H1 (cell line): ENCODE data around the gene KRT4. TPM values are rescaled to one million over a fixed set of nuclear protein-coding genes. Genes with fewer than 3 reads are reported as not detected.

Experiments used
- CTCF ChIA-PET: fragments of 300-600 bp; sonication (Branson Sonifier 250); formaldehyde crosslinking; loops from one replicate; lab custom pipeline; 2021; ENCODE audit not compliant: partially characterized antibody; lab: Charles Lee
- POLR2A ChIA-PET: fragments of 300-600 bp; sonication (Branson Sonifier 250); formaldehyde crosslinking; loops from one replicate; lab custom pipeline; 2021; ENCODE audit warnings: inconsistent platforms; ENCODE audit not compliant: partially characterized antibody; lab: Charles Lee
- DNase-seq, 2 experiments: peaks; one replicate each; pipeline versions ENCODE4 v3.0.0 to v3.0.0-alpha.2; 2010 to 2022; ENCODE audit warnings: low spot score in 2 of 2, low read depth in 1 of 2, mixed read lengths in 1 of 2
- FAIRE-seq: peaks from 2 replicates; lab custom pipeline; 2011; peaks lifted over from hg19 to GRCh38; lab: Jason Lieb, UNC
- H2AFZ ChIP-seq: 2 replicates; pipeline ENCODE4 v1.8.1; 2012; ENCODE audit warnings: low read length, inconsistent platforms
- H2AK5ac ChIP-seq: 2 replicates; pipeline ENCODE4 v1.6.1; 2013; ENCODE audit warnings: low read depth, low read length
- H2BK120ac ChIP-seq: replicated peaks from 2 replicates; pipeline ENCODE3; 2013; ENCODE audit warnings: low read depth, low read length, inconsistent platforms
- H2BK12ac ChIP-seq: 2 replicates; pipeline ENCODE4 v1.6.1; 2013; ENCODE audit warnings: low read depth, low read length
- H2BK15ac ChIP-seq: 2 replicates; pipeline ENCODE4 v1.6.1; 2013; ENCODE audit warnings: low read length
- H2BK20ac ChIP-seq: 2 replicates; pipeline ENCODE4 v1.6.1; 2013; ENCODE audit warnings: low read length
- H2BK5ac ChIP-seq: 2 replicates; pipeline ENCODE4 v1.6.1; 2013; ENCODE audit warnings: low read depth, low read length
- H3K14ac ChIP-seq: 2 replicates; pipeline ENCODE4 v1.6.1; 2013; ENCODE audit warnings: inconsistent platforms; ENCODE audit not compliant: insufficient read length
- H3K18ac ChIP-seq: 2 replicates; pipeline ENCODE4 v1.6.1; 2013; ENCODE audit warnings: low read length; ENCODE audit errors: extremely low read depth
- H3K23ac ChIP-seq: 2 replicates; pipeline ENCODE4 v1.6.1; 2013; ENCODE audit warnings: inconsistent platforms; ENCODE audit not compliant: insufficient read length
- H3K23me2 ChIP-seq: 2 replicates; pipeline ENCODE4 v1.6.1; 2013; ENCODE audit warnings: low read depth, low read length
- H3K27ac ChIP-seq: 2 replicates; pipeline ENCODE4 v1.6.1; 2011; ENCODE audit warnings: low read depth, low read length, inconsistent platforms
- H3K27me3 ChIP-seq, 4 experiments: replicated peaks in 1 of 4; 1 replicate in 1 of 4; 2 replicates in 3 of 4; pipeline versions ENCODE4 v1.6.1 to v1.8.1; 2011 to 2013; ENCODE audit warnings: low read length in 3 of 4, mild to moderate bottlenecking in 3 of 4, inconsistent platforms in 2 of 4, mixed read lengths in 2 of 4, moderate library complexity in 1 of 4; ENCODE audit not compliant: control insufficient read depth in 3 of 4, insufficient read depth in 3 of 4; ENCODE audit errors: extremely low read depth in 1 of 4
- H3K36me3 ChIP-seq, 4 experiments: 2 replicates each; pipeline versions ENCODE4 v1.6.1 to v1.8.1; 2011 to 2013; ENCODE audit warnings: mild to moderate bottlenecking in 4 of 4, low read length in 3 of 4, moderate library complexity in 2 of 4, control low read depth in 1 of 4, inconsistent platforms in 1 of 4; ENCODE audit not compliant: insufficient read depth in 4 of 4, control insufficient read depth in 2 of 4
- H3K4ac ChIP-seq: replicated peaks from 2 replicates; pipeline ENCODE3; 2013; ENCODE audit warnings: low read length, low read depth, mixed read lengths, inconsistent platforms; ENCODE audit not compliant: insufficient read length
- H3K4me1 ChIP-seq, 4 experiments: replicated peaks in 1 of 4; 1 replicate in 1 of 4; 2 replicates in 3 of 4; pipeline versions ENCODE4 v1.6.1 to v1.8.1; 2011 to 2013; ENCODE audit warnings: low read length in 3 of 4, inconsistent platforms in 2 of 4, mixed read lengths in 1 of 4; ENCODE audit not compliant: insufficient read depth in 4 of 4, control insufficient read depth in 3 of 4
- H3K4me2 ChIP-seq, 2 experiments: 2 replicates each; pipeline versions ENCODE4 v1.6.1 to v1.8.1; 2011 to 2013; ENCODE audit warnings: low read depth in 2 of 2, low read length in 2 of 2, control low read depth in 1 of 2, inconsistent platforms in 1 of 2, mild to moderate bottlenecking in 1 of 2; ENCODE audit not compliant: insufficient read depth in 1 of 2
- H3K4me3 ChIP-seq, 4 experiments: fragments of 200-600, 300-600 bp in 1 of 4; sonication (generic), shearing (Covaris generic), sonication (Bioruptor Twin) in 1 of 4; 2 replicates each; pipeline versions ENCODE4 v1.5.1 to v1.8.1; 2011 to 2016; ENCODE audit warnings: low read length in 4 of 4, low read depth in 3 of 4, control low read depth in 2 of 4, inconsistent platforms in 2 of 4, mild to moderate bottlenecking in 2 of 4, mixed read lengths in 1 of 4, moderate library complexity in 1 of 4; ENCODE audit not compliant: insufficient read depth in 2 of 4; ENCODE audit errors: extremely low read depth in 1 of 4
- H3K56ac ChIP-seq: replicated peaks from 2 replicates; pipeline ENCODE3; 2013; ENCODE audit warnings: low read depth, mild to moderate bottlenecking, mixed read lengths, low read length, inconsistent platforms; ENCODE audit not compliant: insufficient read length
- H3K79me1 ChIP-seq: 2 replicates; pipeline ENCODE4 v1.6.1; 2013; ENCODE audit warnings: low read depth, low read length, control low read depth
- H3K79me2 ChIP-seq, 2 experiments: 2 replicates each; pipeline versions ENCODE4 v1.6.1 to v1.8.1; 2012 to 2013; ENCODE audit warnings: low read length in 2 of 2, mild to moderate bottlenecking in 2 of 2, inconsistent platforms in 1 of 2; ENCODE audit not compliant: insufficient read depth in 2 of 2, control insufficient read depth in 1 of 2
- H3K9ac ChIP-seq, 4 experiments: replicated peaks in 1 of 4; 1 replicate in 1 of 4; 2 replicates in 3 of 4; pipeline versions ENCODE4 v1.6.1 to v1.8.1; 2011 to 2013; ENCODE audit warnings: low read depth in 3 of 4, low read length in 3 of 4, control low read depth in 2 of 4, mild to moderate bottlenecking in 2 of 4, moderate library complexity in 2 of 4, inconsistent platforms in 1 of 4; ENCODE audit errors: extremely low read depth in 1 of 4
- H3K9me3 ChIP-seq, 2 experiments: 2 replicates each; pipeline versions ENCODE4 v1.6.1 to v1.8.1; 2012 to 2013; ENCODE audit warnings: mild to moderate bottlenecking in 2 of 2, moderate library complexity in 2 of 2, control low read depth in 1 of 2, inconsistent platforms in 1 of 2, low read depth in 1 of 2, low read length in 1 of 2, mixed read lengths in 1 of 2; ENCODE audit not compliant: insufficient read depth in 2 of 2
- H4K20me1 ChIP-seq, 2 experiments: replicated peaks in 1 of 2; 2 replicates each; pipeline versions ENCODE3 to v1.8.1; 2011 to 2013; ENCODE audit warnings: inconsistent platforms in 2 of 2, low read length in 2 of 2, mild to moderate bottlenecking in 1 of 2; ENCODE audit not compliant: insufficient read depth in 2 of 2, control insufficient read depth in 1 of 2
- H4K5ac ChIP-seq: 2 replicates; pipeline ENCODE4 v1.6.1; 2013; ENCODE audit warnings: low read length, low read depth, mixed read lengths, inconsistent platforms; ENCODE audit not compliant: insufficient read length
- H4K8ac ChIP-seq: 2 replicates; pipeline ENCODE4 v1.8.0; 2013; ENCODE audit warnings: mild to moderate bottlenecking, moderate library complexity, low read length, inconsistent platforms; ENCODE audit not compliant: insufficient read depth; ENCODE audit errors: extremely low read depth
- H4K91ac ChIP-seq: replicated peaks from 2 replicates; pipeline ENCODE3; 2013; ENCODE audit warnings: low read length, mixed read lengths, inconsistent platforms; ENCODE audit not compliant: insufficient read length
- FOSL1 ChIP-seq: IDR thresholded peaks from 2 replicates; pipeline ENCODE4 v1.6.1; 2011; ENCODE audit warnings: mild to moderate bottlenecking, low read depth, low read length, moderate library complexity; ENCODE audit not compliant: insufficient read depth
- GABPA ChIP-seq: IDR thresholded peaks from 2 replicates; pipeline ENCODE4 v1.6.1; 2011; ENCODE audit warnings: mild to moderate bottlenecking, low read length, moderate library complexity, borderline replicate concordance; ENCODE audit not compliant: insufficient read depth
- KDM4A ChIP-seq: IDR thresholded peaks from one replicate; pipeline ENCODE4 v1.7.1; 2012; ENCODE audit warnings: low read depth, mild to moderate bottlenecking, moderate library complexity, low read length, inconsistent platforms; ENCODE audit not compliant: severe bottlenecking
- KDM5A ChIP-seq: fragments of 200-600 bp; IDR thresholded peaks from 2 replicates; pipeline ENCODE4 v1.7.1; 2012; ENCODE audit warnings: mild to moderate bottlenecking, low read length, inconsistent platforms, mixed read lengths
- POLR2A ChIP-seq, 2 experiments: IDR thresholded peaks; 1 replicate in 1 of 2; 2 replicates in 1 of 2; pipeline ENCODE4 v1.6.1; 2011; ENCODE audit warnings: low read depth in 2 of 2, low read length in 2 of 2, mild to moderate bottlenecking in 2 of 2; ENCODE audit errors: control extremely low read depth in 1 of 2
- RXRA ChIP-seq: IDR thresholded peaks from 2 replicates; pipeline ENCODE4 v1.6.1; 2011; ENCODE audit warnings: low read depth, mild to moderate bottlenecking, low read length, moderate library complexity; ENCODE audit not compliant: insufficient read depth
- SIRT6 ChIP-seq: IDR thresholded peaks from one replicate; pipeline ENCODE4 v1.7.1; 2012; ENCODE audit warnings: low read length, inconsistent platforms
- TBP ChIP-seq: IDR thresholded peaks from 2 replicates; pipeline ENCODE4 v1.6.1; 2011; ENCODE audit warnings: low read depth, low read length, improper control_type of control experiment
- TCF12 ChIP-seq: IDR thresholded peaks from 2 replicates; pipeline ENCODE4 v1.6.1; 2011; ENCODE audit warnings: low read depth, mild to moderate bottlenecking, low read length
- WGBS, 2 experiments: shearing (Covaris generic) in 1 of 2; methylation state at CpG; one replicate each; pipeline versions ENCODE4 v1.1.6 to v1.1.7; 2013 to 2015; ENCODE audit warnings: low lambda C conversion rate in 2 of 2, mixed read lengths in 2 of 2, inconsistent platforms in 1 of 2, low coverage in 1 of 2, missing lambda C conversion rate in 1 of 2; ENCODE audit not compliant: insufficient replicate concordance in 2 of 2, insufficient coverage in 1 of 2, insufficient read length in 1 of 2; ENCODE audit errors: extremely low coverage in 1 of 2, missing lambda C conversion rate in 1 of 2; 5-methylcytosine and 5-hydroxymethylcytosine counted together
- polyA plus RNA-seq, 7 experiments: library from polyadenylated mRNA; depleted of rRNA in 3 of 7; stranded (reverse) in 5 of 7; unstranded in 2 of 7; fragments of >200 nt in 5 of 7; fragments of 200-250 nt in 2 of 7; gene quantifications; 1 replicate in 5 of 7; 2 replicates in 1 of 7; 4 replicates in 1 of 7; pipeline versions ENCODE4 v1.2.1 to v1.2.3, GENCODE V29; 2011 to 2013; ENCODE audit warnings: missing spikeins in 2 of 7, mixed read lengths in 2 of 7
- total RNA-seq: library from RNA; stranded (reverse); fragmentation: NEBNext Ultra II Directional; extraction: Animal tissue kit (Norgen Biotek cat#: 25700); gene quantifications from 2 replicates; pipeline ENCODE4 v1.2.1, GENCODE V29; 2021

Gene KRT4
- total and polyA plus RNA-seq, 2 of the 8 experiments (the other 6 are each of a cell fraction or from before 2014, with no cell fraction given), result not detected

DNA sequence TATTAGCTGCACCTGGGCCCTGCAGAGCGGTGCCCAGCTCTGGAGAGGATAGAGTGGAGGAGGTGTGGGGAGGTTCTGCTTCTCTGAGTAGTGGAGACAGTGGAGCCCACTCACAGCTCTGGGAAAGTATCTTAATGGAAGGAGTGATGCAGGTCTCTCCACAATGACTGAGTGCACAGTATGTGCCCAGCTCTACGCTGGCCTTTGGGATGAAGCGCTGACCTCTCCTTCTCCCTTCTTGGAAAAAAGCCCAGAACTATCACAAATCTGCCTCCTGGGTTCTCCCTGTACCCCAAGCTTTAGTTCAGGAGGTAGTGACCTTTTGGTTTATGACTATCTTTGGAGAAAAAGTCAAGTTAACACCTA lies 17.5 kb downstream of the KRT4 start:
- Histone ChIP-seq H2BK5ac (no peak overlapping the region), H3K4me1 (peaks cover 0 to 11% (median 2%) of the 10 kb centered on the region in 4 experiments; a peak in 3 of 7 replicates), H3K23me2 (no peaks in the 10 kb centered on the region), H3K27ac (no peak overlapping the region), H2AFZ (no peak overlapping the region), H3K23ac (no peak overlapping the region), H2BK15ac (no peak overlapping the region), H3K4me3 (no peak overlapping the region), H3K9ac (no peak overlapping the region), H4K91ac (no peak overlapping the region), H3K14ac (no peak overlapping the region), H3K36me3 (no peaks in the 10 kb centered on the region), H3K9me3 (no peaks in the 10 kb centered on the region; a peak in 1 of 4 replicates), H3K4ac (no peak overlapping the region), H3K18ac (no peak overlapping the region), H2AK5ac (no peak overlapping the region), H4K20me1 (no peaks in the 10 kb centered on the region), H4K8ac (no peak overlapping the region), H4K5ac (no peak overlapping the region), H3K79me1 (no peaks in the 10 kb centered on the region), H3K79me2 (no peaks in the 10 kb centered on the region), H2BK12ac (no peak overlapping the region), H2BK120ac (no peak overlapping the region), H3K4me2 (no peak overlapping the region), H3K56ac (no peak overlapping the region), H3K27me3 (no peaks in the 10 kb centered on the region), H2BK20ac (no peak overlapping the region)
- 92% methylated on average over 3 of the region's 3 CpGs; no CpG with 5 or more reads in 1 of the 2 experiments for WGBS, 2 experiments
- FAIRE-seq, result no peak
- no peak for DNase-seq
- ChIA-PET POLR2A (interaction anchor here (1.2 kb wide), 1 partner anchor 33 kb away, joined by 3 read pairs; no protein-coding TSS in a partner anchor), CTCF (interaction anchor here (0.9 to 2.1 kb wide), 12 partner anchors 10 to 401 kb away, joined by 3 to 7 read pairs (median 3); partner anchors contain the start of gene KRT79)
- TF ChIP-seq KDM5A (no peak), TBP (no peak), KDM4A (no peak), RXRA (no peak), GABPA (no peak), SIRT6 (no peak), TCF12 (no peak), FOSL1 (no peak), POLR2A (IDR thresholded peaks at IDR 0.05; ENCODE audit: control extremely low read depth in 1 of 2, low read depth in 2 of 2, low read length in 2 of 2) (no peak)
